HepG2 (cell line): Measurements from ENCODE around the gene ZBP1. TPM values are rescaled to one million over a fixed set of nuclear protein-coding genes. Genes with fewer than 3 reads are reported as not detected.

Source experiments
- AFF4 ChIP-seq: sonication (generic); formaldehyde crosslinking; IDR thresholded peaks from 2 replicates; pipeline ENCODE4 v1.4.0; 2020; ENCODE audit warnings: missing genetic modification reagents
- AGO1 ChIP-seq: fragments of 200-400 bp; formaldehyde crosslinking; IDR thresholded peaks from 2 replicates; pipeline ENCODE4 v1.6.1; 2017; ENCODE audit warnings: mild to moderate bottlenecking, low read depth, low read length, moderate library complexity; ENCODE audit not compliant: poor library complexity, severe bottlenecking
- AGO2 ChIP-seq: fragments of 200-400 bp; formaldehyde crosslinking; optimal IDR thresholded peaks from 2 replicates; pipeline ENCODE3; 2017; ENCODE audit warnings: mild to moderate bottlenecking, low read depth, low read length, moderate library complexity
- AKAP8 ChIP-seq: sonication (generic); formaldehyde crosslinking; IDR thresholded peaks from 2 replicates; pipeline ENCODE4 v1.5.1; 2020; ENCODE audit warnings: mild to moderate bottlenecking, missing genetic modification reagents
- ATAD3A ChIP-seq: sonication (generic); formaldehyde crosslinking; IDR thresholded peaks from 2 replicates; pipeline ENCODE4 v1.4.0; 2020; ENCODE audit warnings: missing genetic modification reagents
- MAX ChIP-seq: IDR thresholded peaks from 2 replicates; pipeline ENCODE4 v1.6.1; 2012; ENCODE audit warnings: inconsistent platforms
- MED13 ChIP-seq: sonication (generic); formaldehyde crosslinking; IDR thresholded peaks from 2 replicates; pipeline ENCODE4 v1.5.0; 2020; ENCODE audit warnings: missing genetic modification reagents
- NAIF1 ChIP-seq: sonication (generic); formaldehyde crosslinking; IDR thresholded peaks from 2 replicates; pipeline ENCODE4 v1.5.0; 2020; ENCODE audit warnings: mild to moderate bottlenecking, missing genetic modification reagents, borderline replicate concordance
- THAP9 ChIP-seq: sonication (generic); formaldehyde crosslinking; IDR thresholded peaks from 2 replicates; pipeline ENCODE4; 2020; ENCODE audit warnings: missing genetic modification reagents, mild to moderate bottlenecking, borderline replicate concordance
- TP53 ChIP-seq: sonication (generic); formaldehyde crosslinking; conservative IDR thresholded peaks from 2 replicates; pipeline ENCODE4 v1.4.0; 2020; ENCODE audit warnings: missing genetic modification reagents
- TSC22D2 ChIP-seq: sonication (generic); formaldehyde crosslinking; IDR thresholded peaks from 2 replicates; pipeline ENCODE4 v1.5.1; 2020; ENCODE audit warnings: missing genetic modification reagents, mild to moderate bottlenecking, borderline replicate concordance
- ZBTB33 ChIP-seq: sonication (generic); formaldehyde crosslinking; IDR thresholded peaks from 2 replicates; pipeline ENCODE4 v1.4.0; 2020; ENCODE audit warnings: missing genetic modification reagents
- ZC3H4 ChIP-seq: sonication (generic); formaldehyde crosslinking; IDR thresholded peaks from 2 replicates; pipeline ENCODE4 v1.4.0; 2020; ENCODE audit warnings: missing genetic modification reagents, borderline replicate concordance
- ZNF33A ChIP-seq: sonication (generic); formaldehyde crosslinking; IDR thresholded peaks from 2 replicates; pipeline ENCODE4 v1.5.1; 2020; ENCODE audit warnings: missing genetic modification reagents, mild to moderate bottlenecking, moderate library complexity, borderline replicate concordance
- ZNF556 ChIP-seq: sonication (generic); formaldehyde crosslinking; IDR thresholded peaks from 2 replicates; pipeline ENCODE4 v1.4.0; 2020; ENCODE audit warnings: mild to moderate bottlenecking, missing genetic modification reagents, borderline replicate concordance
- ZNF574 ChIP-seq: sonication (generic); formaldehyde crosslinking; IDR thresholded peaks from 2 replicates; pipeline ENCODE4 v1.4.0; 2020; ENCODE audit warnings: missing genetic modification reagents
- polyA plus RNA-seq, 8 experiments: library from polyadenylated mRNA; depleted of rRNA in 3 of 8; stranded (reverse) in 7 of 8; unstranded in 1 of 8; fragments of >200 nt; fragmentation: Illumina TruSeq in 4 of 8; extraction: Trizol in 4 of 8; gene quantifications; 2 replicates each; pipeline versions ENCODE4 v1.2.1 to v1.2.3, GENCODE V29; 2011 to 2016; ENCODE audit warnings: low read depth in 4 of 8, missing spikeins in 1 of 8, mixed read lengths in 1 of 8; ENCODE audit not compliant: insufficient read depth in 1 of 8
- total RNA-seq, 5 experiments: library from RNA; depleted of rRNA; stranded (reverse); fragments of >200 nt; fragmentation: Illumina TruSeq; extraction: Trizol; gene quantifications; 2 replicates each; pipeline ENCODE4 v1.2.3, GENCODE V29; 2016; ENCODE audit warnings: low read depth in 1 of 5

Gene ZBP1
- total and polyA plus RNA-seq, 2 of the 13 experiments (the other 11 are each of a cell fraction or from before 2014, with no cell fraction given): not detected

GRCh38 chr20:57657535-57658446 lies 37.6 kb upstream of the ZBP1 start (continued):
- TF ChIP-seq THAP9 (CRISPR knock-in tag) (no peak), AGO1 (no peak), ZBTB33 (CRISPR knock-in tag) (no peak), ZNF33A (CRISPR knock-in tag) (no peak), MED13 (CRISPR knock-in tag) (no peak), ATAD3A (CRISPR knock-in tag) (no peak), ZC3H4 (CRISPR knock-in tag) (no peak), ZNF556 (CRISPR knock-in tag) (no peak), TSC22D2 (CRISPR knock-in tag) (no peak), AFF4 (CRISPR knock-in tag) (no peak), NAIF1 (CRISPR knock-in tag) (no peak), AGO2 (no peak), ZNF574 (no peak), AKAP8 (CRISPR knock-in tag) (no peak), TP53 (CRISPR knock-in tag) (no peak), MAX (peak; percentile 86)
